GM20431 (cell line): ENCODE results near the gene PIWIL1.

Source experiments
- in situ Hi-C: fragments of 300-500 bp; cut with MseI, MboI; formaldehyde crosslinking; loops from one replicate; pipeline ENCODE4 v1.15.0; 2020; ENCODE audit warnings: low sequenced_read_pairs; ENCODE audit not compliant: unreplicated experiment

The PIWIL1 gene

DNA sequence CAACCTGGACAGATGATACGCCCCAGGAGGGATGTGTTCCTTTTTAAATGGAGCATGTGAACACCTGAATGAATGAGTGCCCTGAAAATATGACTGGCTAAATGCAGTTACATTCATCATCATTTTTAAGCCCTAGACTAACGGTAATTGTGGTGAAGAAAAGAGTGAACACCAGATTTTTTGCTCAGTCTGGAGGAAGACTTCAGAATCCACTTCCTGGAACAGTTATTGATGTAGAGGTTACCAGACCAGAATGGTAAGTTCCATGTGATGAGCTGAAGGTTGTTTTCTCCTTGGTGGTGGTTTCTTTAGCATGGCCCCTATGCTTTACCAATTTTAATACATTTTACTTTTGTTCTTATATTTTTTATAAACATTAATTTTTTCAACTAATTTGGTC, 29.3 kb downstream of the PIWIL1 start:
- in situ Hi-C loops = no loop called here

DNA sequence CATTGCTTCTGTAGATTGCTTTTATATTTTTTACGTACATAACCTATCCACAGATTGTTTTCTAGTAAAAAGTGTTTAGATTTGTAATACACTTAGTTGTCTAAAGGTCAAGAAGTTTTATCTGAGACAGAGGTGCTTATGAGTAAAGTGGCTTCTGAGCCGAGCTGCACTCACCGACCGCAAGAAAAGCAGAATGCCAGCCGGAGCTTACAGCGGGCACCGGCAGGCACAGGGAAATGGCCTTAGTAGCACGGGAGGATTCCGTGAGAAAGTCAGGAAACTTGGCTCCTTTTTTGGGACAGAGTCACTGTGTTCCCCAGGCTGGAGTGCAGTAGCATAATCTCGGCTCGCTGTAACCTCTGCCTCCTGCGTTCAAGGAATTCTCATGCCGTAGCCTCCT, 29.8 kb downstream of the PIWIL1 start:
- in situ Hi-C loops = no loop called here

DNA sequence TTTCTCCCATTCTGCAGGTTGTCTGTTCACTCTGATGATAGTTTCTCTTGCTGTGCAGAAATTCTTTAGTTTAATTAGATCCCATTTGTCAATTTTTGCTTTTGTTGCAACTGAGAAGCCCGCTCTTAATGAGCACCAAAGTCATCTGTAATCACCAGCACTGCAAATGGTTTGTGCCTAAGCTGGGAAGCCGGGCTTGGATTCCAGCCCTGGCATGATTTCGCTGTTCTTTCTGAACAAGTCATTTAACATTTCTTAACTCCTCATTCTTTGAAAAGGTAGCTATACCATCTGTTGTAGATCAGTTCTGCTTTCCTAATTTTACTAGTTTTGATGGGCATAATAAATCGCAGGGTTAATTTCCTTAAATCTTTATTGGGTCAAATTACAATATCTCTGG, 32.1 kb downstream of the PIWIL1 start:
- in situ Hi-C loops = no loop called here

DNA sequence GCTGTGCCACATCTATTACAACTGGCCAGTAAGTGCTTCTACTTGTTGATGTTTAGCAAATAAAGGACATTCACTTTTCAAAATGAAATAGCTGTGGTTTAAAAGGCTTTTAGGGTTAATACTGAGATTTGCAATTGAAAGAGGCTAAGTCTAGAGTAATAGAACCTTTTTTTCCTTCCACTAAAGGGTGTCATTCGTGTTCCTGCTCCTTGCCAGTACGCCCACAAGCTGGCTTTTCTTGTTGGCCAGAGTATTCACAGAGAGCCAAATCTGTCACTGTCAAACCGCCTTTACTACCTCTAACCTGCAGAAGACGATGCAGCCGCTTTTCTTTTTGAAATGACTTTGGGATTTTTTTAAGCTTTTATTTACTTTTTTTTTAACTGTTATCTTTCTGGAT, 33.6 kb downstream of the PIWIL1 start:
- in situ Hi-C loops = no loop called here

DNA sequence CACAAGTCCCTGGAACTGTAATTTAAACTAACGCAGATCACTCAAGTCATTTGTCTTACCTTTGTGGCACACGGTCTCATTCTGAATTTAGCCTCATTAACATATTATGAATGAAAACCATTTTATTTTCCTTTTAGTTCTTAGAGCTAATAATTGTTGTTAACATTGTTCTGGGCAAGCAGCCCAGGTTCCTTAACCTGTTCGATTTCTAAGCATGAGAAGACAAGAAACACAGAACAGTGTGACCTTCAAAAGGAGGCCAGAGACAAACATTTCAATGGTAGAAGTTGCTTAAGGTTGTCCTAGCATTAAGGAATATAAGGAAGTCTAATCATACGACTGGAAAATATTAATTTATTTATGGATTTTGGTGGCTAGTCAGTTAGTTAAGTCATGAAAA, 35.2 kb downstream of the PIWIL1 start:
- in situ Hi-C loops = no loop called here

DNA sequence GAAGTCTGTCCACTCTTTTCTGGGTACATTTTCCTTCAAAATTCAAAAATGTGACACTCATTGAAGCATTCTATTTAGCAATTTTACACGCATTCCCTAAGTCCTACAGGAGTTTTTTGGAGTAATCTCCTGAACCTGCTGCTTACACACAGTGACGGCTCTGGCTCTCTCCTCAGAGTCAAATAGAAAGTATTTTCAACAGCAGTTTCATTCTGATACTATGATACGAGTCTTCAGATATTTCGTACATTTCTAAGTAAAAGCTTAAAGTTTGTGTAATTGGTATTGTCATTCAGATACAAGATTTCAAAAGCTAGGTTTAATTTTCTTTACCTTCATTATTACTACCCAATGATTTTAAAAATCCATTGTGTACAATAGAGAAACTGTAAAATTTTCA, 36.4 kb downstream of the PIWIL1 start:
- in situ Hi-C loops = no loop called here

DNA sequence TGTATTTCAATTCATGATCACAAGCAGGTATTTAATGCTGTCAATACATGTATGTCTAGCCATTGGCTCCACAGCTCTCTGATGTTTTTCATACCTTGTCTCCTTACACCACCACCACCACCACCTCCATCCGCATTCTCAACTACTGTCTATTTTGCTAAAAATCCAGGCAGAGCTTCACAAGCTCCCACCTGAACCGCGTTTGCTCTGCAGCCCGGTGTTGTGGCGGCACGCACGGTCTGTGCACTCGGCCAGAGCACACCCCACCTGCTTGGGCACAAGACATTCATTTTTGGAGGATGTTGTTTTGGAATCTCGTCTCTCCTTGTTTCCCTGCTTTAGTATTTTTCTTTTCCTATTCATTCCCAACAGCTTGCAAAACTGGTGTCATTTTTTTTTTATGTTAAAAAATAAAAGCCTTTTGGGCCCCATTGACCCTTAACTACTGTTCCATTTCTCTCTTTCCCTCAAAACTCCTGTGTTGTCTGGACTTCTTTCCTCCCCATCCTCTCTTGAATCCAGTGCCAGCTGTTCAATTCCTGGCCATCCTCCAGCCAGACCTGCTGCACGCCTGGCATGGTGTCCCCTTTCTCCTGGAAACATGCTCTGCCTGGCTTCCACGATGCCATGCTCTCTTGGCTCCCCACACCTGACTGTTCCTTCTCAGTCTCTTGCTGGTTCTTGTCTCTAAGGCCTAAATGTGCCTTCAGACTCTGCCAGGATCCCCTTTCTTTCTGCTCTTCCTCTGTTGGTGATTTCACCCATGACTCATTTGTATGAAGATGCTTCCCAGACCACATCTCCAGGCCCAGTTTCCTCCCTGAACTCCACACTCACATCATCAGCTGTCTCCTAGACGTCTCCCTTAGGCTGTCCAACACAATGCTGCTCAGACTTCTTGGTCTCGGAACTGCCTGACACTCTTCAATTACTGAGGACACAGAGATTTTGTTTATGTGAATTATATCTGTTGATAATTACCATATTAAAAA, 37.9 kb downstream of the PIWIL1 start:
- in situ Hi-C loops = no loop called here

DNA sequence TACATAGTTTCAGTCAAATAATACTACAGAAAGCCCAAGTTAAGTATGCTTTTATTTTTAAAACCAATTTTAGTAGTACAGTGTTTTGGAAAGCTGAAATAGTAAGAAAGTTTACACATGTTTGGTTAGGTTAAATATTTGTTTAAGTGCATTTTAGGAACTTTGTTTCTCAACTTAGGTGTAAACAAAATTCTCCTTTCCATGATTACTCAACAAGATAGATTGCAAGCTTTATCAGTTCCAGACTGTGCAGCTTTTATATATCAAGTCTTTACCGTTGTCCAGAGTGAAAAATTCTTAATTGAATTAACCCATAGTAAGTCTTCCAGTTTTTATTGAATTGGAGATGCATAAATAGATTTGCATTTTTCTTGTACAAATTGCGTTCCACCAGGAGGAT, 45.1 kb downstream of the PIWIL1 start:
- in situ Hi-C loops = no loop called here

DNA sequence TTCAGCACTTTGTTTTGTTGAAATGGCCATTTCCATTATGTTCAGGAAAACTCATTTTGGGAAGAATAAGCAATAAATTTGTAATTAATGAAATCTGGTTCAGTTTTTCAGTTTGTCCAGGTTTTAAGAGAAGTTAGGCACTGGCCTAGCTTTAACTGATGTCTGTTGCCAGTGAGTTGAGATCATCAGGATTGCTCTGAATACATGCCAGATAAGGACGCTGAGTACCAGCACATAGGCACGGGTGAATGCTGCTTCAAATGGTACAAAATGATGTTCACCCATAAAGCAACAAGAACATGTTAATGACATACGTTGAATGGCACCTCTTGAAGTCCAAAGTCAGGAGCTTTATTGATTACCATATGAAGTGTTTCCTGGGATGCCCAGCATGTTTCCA, 46.5 kb downstream of the PIWIL1 start:
- in situ Hi-C loops = no loop called here

DNA sequence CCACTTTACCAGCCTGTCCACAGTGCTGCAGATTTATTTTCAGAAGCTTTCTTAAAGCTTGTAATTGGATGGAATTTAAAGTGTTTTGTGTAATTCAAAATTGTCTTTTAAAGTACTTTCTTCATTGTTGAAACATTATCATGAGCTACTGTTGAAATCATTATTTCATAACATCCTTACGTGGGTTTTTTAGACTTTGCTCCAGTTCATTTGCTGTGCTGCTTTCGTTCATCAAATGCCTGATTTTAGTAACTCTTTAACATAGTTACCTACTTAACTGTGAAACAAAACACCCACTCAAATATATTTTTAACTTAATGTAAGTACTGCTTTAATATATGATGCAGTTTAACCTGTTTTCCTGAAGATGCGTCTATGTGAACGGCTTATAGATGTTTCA, 47.5 kb downstream of the PIWIL1 start:
- in situ Hi-C loops = no loop called here

DNA sequence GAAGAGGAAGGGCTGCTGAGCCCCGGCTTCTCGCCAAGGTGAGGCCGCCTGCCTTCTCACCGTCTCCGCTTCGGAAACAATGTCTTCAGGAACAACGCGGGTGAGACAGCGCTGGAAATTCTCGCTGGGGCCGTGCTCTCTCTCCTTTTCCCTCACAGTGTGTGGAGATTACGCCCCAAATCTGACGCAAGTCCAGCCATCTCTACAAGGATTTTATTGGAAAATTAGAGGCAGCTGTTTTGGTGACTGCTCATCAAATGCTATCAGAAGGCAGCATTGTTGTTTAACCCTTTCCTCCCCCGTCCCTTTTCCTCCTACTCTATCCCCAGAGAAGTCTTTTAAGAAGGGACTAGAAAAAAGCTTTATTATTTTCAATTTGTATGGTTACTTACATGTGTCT, 53.5 kb downstream of the PIWIL1 start:
- in situ Hi-C loops = no loop called here

DNA sequence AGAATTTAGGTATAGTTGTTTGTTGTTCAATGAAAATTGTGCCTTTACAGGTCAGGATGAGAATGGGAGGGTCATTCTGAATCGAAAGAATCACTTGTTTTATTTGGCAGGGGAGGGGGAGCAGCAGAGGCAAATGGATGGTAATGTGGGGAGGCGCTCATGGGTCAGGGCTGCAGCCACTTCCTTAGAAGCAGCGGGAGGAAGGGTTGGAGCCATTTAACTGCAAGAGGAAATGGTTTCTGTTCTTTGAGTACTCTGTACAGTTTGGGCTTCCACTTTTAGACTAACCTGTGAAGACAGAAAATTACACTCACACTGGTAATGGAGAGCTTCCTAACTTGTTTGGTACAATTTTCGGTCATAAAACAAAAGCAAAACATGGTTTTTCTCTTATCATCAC, 57.2 kb downstream of the PIWIL1 start:
- in situ Hi-C loops = no loop called here

DNA sequence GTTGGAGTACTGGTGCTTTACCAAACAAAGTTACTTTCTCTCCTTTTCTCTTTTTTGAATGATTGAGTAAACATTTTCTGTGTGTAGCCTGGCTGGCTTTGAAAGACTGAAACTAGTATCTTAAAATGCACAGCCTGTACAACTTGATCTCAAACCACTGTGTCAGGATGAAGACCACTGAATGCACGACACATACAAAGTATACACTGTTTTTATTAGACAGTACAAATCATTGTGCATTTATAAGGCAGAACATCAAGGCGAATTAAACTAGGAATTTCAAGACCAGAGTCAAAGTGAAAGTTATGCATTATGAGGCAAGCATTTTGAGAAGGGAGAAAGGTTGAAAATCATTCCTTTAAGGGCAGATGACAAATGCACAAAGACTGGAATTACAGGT, 59.0 kb downstream of the PIWIL1 start:
- in situ Hi-C loops = no loop called here

DNA sequence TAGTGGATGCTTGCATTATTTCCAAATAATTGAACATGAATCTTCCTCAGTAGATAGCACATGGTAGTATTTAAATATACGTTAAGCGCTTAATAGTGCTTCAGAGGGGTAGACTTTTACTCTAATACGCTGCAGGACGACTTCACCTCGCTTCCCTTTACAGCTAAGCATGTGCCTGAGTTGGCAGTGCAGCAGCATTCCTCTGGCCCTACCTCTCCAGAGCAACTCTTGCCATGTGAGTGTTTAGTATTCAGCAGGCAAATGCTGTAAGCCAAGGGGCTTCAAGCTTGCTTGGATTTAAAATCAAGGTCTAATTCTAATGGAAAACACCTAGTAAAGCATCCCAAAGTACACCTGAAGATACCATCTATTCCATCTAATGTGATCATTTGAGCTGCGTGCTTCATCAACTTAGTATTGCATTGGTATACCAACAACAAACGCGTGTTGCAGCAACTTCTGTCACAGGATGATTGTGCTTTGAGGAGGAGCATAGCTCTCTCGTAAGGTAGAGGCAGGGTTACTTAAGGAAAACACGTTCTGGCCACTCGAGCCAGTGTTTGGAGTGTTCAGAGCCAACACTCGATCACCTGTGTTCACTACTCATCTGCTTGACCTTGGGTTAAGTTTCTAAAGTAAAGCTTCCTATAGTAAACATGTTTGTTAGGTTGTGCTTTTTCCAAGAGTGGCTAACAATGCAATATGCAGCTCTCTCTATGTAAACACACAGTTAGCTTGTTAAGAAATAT, 60.6 kb downstream of the PIWIL1 start:
- in situ Hi-C loops = no loop called here

DNA sequence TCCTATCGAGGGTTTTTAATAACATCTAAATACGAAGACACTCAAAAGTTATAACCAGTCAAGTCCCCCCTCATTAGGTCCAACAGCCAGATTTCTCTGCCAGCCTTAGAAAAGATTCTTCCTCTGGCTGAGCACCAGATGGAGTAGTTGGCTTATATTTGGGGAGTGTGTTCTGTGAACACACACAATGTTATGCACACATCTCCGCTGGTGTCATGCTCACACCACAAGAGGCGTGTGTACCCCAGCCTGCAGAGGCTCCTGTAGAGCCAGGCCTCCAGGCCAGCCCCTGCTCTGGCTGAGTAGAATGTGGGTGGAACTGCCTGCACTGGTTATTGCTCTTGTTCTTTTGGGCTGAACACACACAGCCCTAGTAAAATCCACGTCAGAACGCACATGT, 64.0 kb downstream of the PIWIL1 start:
- in situ Hi-C loops = no loop called here

DNA sequence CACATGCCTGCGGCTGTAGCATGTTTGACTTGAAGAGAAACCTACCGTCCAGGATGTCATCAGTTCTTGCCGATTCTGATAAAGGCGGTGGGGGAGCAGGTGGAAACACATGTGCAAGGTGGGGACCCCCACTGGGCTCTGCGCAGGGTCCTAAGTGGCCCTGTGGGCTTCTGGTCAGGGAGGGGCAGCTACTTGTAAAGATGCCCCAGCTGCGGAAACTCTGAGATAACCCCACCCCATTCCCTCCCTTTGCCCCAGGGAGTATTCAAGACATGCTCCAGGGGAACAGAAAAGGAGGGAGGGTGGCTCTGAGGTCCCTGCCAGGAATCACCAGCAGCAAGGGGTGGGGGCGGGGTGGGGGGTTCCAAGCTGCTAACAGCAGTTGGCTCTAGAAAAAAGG, 67.6 kb downstream of the PIWIL1 start:
- in situ Hi-C loops = no loop called here

DNA sequence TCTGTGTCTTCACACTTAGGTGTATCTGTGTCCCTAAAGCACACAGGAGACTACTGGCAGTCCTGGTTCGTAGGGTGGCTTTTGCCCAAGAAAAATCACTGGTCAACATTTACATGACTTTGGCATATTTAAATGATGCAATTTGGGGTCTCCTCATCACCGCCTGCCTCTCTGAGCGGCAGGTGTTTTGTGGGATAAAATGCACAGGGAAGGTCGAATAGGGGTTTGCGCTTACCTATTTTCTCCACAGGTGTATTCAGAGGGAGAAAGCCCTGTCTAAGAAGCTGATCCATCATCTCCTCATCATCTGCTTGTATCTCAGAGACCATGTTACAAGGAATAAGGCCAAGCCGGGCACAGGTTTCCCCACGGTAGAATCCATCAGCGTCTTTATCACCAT, 74.7 kb downstream of the PIWIL1 start:
- in situ Hi-C loops = no loop called here

DNA sequence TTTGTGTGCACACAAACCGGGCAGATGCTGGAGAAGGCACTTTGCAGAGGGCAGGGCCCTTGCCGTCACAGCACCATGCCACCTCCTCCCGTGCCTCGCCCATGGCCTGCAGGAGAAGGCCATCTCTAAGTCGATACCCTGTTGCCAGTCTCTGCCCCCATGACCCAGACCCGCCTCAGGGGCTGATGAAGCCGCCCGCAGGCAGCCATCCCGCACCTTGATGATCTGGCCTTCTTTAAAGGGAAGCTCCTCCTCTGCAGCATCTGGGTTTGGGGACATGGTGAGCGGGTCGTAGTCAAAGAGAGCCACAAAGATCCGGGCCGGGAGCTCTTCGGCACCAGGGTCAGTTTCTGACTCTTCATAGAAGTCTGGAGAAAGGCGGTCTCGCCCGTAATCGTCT, 76.2 kb downstream of the PIWIL1 start:
- in situ Hi-C loops = no loop called here

DNA sequence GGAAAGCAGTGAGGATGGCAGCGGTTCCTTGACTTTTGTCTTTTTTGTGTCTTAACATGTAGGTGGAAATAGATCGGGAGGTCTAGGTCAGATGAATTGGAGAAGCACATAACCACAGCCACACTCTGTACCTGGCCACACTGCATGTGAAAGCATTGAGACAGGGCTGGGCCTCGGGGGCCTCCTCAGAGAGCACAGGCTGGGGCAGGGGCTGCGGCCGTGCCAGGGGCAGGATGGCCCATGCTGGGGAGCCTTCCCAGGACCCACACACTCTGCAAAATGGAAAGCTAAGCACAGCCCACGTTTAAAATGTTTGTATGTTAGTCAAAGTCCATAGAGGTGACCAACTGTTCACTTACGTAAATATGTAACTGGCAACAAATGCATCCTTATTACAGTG, 76.7 kb downstream of the PIWIL1 start:
- in situ Hi-C loops = no loop called here

DNA sequence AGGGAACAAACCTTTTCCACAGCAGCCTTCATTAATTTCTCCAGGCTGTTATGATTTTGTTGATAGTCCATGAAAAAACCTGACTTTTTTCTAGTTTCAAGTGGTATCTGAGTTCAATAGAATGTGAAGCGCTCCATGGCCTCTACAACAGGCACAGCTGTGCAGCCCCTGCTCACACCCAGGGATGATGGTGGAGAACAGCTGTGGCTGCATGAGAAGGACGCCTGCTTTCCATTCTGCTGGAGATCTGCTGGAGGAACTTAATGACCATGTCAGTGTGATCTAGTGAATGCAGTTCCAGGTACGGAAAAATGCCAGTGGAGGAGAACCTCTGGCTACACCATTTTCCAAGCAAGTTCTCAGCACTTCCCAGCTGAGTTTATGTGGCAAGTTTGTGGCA, 80.6 kb downstream of the PIWIL1 start:
- in situ Hi-C loops = no loop called here

DNA sequence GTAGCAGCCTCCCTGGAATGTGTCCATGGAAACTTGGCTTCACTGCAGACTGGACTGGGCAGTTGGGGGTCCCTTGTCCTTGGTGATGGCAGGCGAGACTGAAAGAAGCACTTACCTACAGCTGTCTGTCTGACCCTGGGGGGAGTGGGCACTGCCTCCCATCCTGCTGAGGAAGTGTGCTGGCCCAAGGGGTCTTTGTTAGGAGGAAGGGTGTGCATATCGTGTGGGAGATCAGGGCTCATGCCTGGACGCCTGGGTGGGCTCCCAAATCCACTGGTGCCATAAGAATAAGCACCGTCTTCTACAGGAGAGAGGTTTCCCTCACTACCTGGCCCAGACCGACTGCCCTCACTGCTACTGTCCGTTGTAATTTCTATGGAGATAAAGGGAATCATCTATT, 81.4 kb downstream of the PIWIL1 start:
- in situ Hi-C loops = no loop called here
